NCI-H345 (cell line): ENCODE measurements around the gene SARNP.

Source experiments
- DNase-seq: peaks from one replicate; lab custom pipeline; 2025; lab: John Stamatoyannopoulos, UW

SARNP gene

GRCh38 chr12:55707841-55708694 lies 109.5 kb downstream of the SARNP start, which contains the start of gene ITGA7:
Gene ITGA7 (minus strand): TSS chr12:55707904. CDS start chr12:55707682, 222 bp downstream.
- peak; percentile 82 for DNase-seq
